Measurements from ENCODE around the gene TBC1D22A. TPM values are rescaled to one million over a fixed set of nuclear protein-coding genes. Genes with fewer than 3 reads are reported as not detected.
"Not testable (repeated sequence)": the region's sequence is repeated elsewhere in the genome, so short reads cannot be mapped to it uniquely, and the experiment has no call there.

Gene TBC1D22A
- polyA plus RNA-seq, 1 donor from 2014 or later, result 9.3 TPM

DNA sequence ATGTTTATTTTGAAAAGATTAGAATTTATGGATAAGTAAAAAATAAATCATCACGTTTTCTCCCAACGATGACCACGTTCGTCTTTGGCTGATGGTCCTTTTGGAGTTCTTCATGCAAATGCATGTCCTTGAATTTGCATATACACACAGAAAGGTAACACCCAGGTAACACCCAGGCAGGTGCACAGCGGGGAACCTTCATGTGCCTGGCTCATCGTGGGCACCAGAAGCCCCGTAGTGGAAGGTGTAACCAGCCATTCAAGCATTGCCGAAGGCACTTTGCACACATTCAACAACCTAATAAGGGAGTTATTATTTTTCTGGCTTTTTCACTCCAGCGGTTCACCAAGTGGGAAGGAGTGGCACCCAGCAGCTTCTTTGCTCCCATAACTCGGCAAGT is 404.6 kb downstream of the TBC1D22A start:
- H3K9ac ChIP-seq (ENCODE audit: low read length), result no peak overlapping the region
- no peaks in the 10 kb centered on the region for H3K79me2 ChIP-seq (replicated peaks; ENCODE audit: insufficient read depth, low read length)
- no peak overlapping the region for H3K4me2 ChIP-seq (ENCODE audit: low read length)
- H3K9me3 ChIP-seq (ENCODE audit: low read length), result no peaks in the 10 kb centered on the region
- H3K9me2 ChIP-seq (ENCODE audit: insufficient read depth, low read length), result no peaks in the 10 kb centered on the region
- no peaks in the 10 kb centered on the region for H4K20me1 ChIP-seq (ENCODE audit: insufficient read depth)
- no peaks in the 10 kb centered on the region for H3F3A ChIP-seq (ENCODE audit: insufficient read depth, low read length, poor library complexity, severe bottlenecking)
- no peak overlapping the region for H2AFZ ChIP-seq (ENCODE audit: low read depth, low read length)
- TF ChIP-seq SMC3 (conservative IDR thresholded peaks at IDR 0.05; ENCODE audit: poor library complexity), result no peak
- TF ChIP-seq EP300 (conservative IDR thresholded peaks at IDR 0.05; ENCODE audit: poor library complexity, severe bottlenecking), result no peak
- no peak for TF ChIP-seq POLR2AphosphoS5 (IDR thresholded peaks at IDR 0.05)
- no peak for TF ChIP-seq TAF1 (IDR thresholded peaks at IDR 0.05; ENCODE audit: low read depth)
- TF ChIP-seq, protein P1, sequence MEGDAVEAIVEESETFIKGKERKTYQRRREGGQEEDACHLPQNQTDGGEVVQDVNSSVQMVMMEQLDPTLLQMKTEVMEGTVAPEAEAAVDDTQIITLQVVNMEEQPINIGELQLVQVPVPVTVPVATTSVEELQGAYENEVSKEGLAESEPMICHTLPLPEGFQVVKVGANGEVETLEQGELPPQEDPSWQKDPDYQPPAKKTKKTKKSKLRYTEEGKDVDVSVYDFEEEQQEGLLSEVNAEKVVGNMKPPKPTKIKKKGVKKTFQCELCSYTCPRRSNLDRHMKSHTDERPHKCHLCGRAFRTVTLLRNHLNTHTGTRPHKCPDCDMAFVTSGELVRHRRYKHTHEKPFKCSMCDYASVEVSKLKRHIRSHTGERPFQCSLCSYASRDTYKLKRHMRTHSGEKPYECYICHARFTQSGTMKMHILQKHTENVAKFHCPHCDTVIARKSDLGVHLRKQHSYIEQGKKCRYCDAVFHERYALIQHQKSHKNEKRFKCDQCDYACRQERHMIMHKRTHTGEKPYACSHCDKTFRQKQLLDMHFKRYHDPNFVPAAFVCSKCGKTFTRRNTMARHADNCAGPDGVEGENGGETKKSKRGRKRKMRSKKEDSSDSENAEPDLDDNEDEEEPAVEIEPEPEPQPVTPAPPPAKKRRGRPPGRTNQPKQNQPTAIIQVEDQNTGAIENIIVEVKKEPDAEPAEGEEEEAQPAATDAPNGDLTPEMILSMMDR (IDR thresholded peaks at IDR 0.05; ENCODE audit: poor library complexity, severe bottlenecking), result no peak
- no peak for TF ChIP-seq MXI1 (conservative IDR thresholded peaks at IDR 0.05; ENCODE audit: poor library complexity, severe bottlenecking)
- no peaks in the 10 kb centered on the region for H3K27me3 ChIP-seq (ENCODE audit: insufficient read depth, low read depth, low read length)
- H3K36me3 ChIP-seq (ENCODE audit: insufficient read depth, low read length), result no peaks in the 10 kb centered on the region
- no peak overlapping the region for H3K4me3 ChIP-seq (ENCODE audit: low read length)
- no peak overlapping the region for H3K27ac ChIP-seq (ENCODE audit: low read length)

DNA sequence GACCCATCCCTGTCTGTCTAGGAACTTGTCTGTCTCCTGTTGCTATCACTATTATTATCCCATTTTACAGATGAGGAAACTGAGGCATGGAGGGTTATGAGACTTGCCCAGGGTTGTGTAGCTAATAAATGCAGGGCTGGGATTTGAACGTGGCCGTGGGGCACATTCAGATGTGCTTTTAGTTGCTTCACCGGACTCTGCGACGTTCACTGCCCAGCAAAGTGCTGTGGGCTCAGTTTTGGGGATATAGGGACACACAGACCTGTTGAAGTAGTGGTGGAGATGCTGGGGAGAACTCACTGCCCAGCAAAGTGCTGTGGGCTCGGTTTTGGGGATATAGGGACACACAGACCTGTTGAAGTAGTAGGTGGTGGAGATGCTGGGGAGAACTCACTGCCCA is 405.5 kb downstream of the TBC1D22A start:
- not testable (repeated sequence) for H2AFZ ChIP-seq (ENCODE audit: low read depth, low read length); H3K27ac ChIP-seq (ENCODE audit: low read length); H3K9ac ChIP-seq (ENCODE audit: low read length); H3K36me3 ChIP-seq (ENCODE audit: insufficient read depth, low read length); H4K20me1 ChIP-seq (ENCODE audit: insufficient read depth); H3K79me2 ChIP-seq (replicated peaks; ENCODE audit: insufficient read depth, low read length); H3F3A ChIP-seq (ENCODE audit: insufficient read depth, low read length, poor library complexity, severe bottlenecking); H3K9me3 ChIP-seq (ENCODE audit: low read length); H3K4me3 ChIP-seq (ENCODE audit: low read length); H3K4me2 ChIP-seq (ENCODE audit: low read length); H3K27me3 ChIP-seq (ENCODE audit: insufficient read depth, low read depth, low read length); H3K9me2 ChIP-seq (ENCODE audit: insufficient read depth, low read length)

DNA sequence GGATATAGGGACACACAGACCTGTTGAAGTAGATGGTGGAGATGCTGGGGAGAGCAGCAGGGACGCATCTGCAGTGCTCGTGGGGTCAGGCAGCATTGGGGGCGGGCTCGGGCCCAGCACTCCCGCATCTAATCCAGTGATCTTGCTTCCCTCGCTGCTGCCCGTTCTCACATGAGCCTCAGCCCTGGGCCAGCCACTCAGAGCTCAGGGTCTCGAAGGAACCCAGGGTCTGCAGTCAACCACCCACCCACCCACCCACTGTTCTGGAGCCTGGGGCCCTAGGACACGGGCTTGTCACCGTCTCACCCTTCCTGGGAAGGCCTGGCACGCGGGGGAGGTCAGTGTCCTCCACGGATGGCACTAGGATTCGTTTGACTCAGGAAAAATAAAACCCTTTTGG is 406.0 kb downstream of the TBC1D22A start:
- H4K20me1 ChIP-seq (ENCODE audit: insufficient read depth), result no peaks in the 10 kb centered on the region
- H3F3A ChIP-seq (ENCODE audit: insufficient read depth, low read length, poor library complexity, severe bottlenecking), result no peaks in the 10 kb centered on the region
- no peaks in the 10 kb centered on the region for H3K79me2 ChIP-seq (replicated peaks; ENCODE audit: insufficient read depth, low read length)
- H3K9me2 ChIP-seq (ENCODE audit: insufficient read depth, low read length), result no peaks in the 10 kb centered on the region
- no peak for TF ChIP-seq TAF1 (IDR thresholded peaks at IDR 0.05; ENCODE audit: low read depth)
- no peak for TF ChIP-seq POLR2AphosphoS5 (IDR thresholded peaks at IDR 0.05)
- no peak for TF ChIP-seq MXI1 (conservative IDR thresholded peaks at IDR 0.05; ENCODE audit: poor library complexity, severe bottlenecking)
- TF ChIP-seq, protein P2, sequence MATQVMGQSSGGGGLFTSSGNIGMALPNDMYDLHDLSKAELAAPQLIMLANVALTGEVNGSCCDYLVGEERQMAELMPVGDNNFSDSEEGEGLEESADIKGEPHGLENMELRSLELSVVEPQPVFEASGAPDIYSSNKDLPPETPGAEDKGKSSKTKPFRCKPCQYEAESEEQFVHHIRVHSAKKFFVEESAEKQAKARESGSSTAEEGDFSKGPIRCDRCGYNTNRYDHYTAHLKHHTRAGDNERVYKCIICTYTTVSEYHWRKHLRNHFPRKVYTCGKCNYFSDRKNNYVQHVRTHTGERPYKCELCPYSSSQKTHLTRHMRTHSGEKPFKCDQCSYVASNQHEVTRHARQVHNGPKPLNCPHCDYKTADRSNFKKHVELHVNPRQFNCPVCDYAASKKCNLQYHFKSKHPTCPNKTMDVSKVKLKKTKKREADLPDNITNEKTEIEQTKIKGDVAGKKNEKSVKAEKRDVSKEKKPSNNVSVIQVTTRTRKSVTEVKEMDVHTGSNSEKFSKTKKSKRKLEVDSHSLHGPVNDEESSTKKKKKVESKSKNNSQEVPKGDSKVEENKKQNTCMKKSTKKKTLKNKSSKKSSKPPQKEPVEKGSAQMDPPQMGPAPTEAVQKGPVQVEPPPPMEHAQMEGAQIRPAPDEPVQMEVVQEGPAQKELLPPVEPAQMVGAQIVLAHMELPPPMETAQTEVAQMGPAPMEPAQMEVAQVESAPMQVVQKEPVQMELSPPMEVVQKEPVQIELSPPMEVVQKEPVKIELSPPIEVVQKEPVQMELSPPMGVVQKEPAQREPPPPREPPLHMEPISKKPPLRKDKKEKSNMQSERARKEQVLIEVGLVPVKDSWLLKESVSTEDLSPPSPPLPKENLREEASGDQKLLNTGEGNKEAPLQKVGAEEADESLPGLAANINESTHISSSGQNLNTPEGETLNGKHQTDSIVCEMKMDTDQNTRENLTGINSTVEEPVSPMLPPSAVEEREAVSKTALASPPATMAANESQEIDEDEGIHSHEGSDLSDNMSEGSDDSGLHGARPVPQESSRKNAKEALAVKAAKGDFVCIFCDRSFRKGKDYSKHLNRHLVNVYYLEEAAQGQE (IDR thresholded peaks at IDR 0.05; ENCODE audit: borderline replicate concordance), result no peak
- TF ChIP-seq SMC3 (conservative IDR thresholded peaks at IDR 0.05; ENCODE audit: poor library complexity), result no peak
- no peak for TF ChIP-seq EP300 (conservative IDR thresholded peaks at IDR 0.05; ENCODE audit: poor library complexity, severe bottlenecking)
- TF ChIP-seq EZH2 (IDR thresholded peaks at IDR 0.05; ENCODE audit: borderline replicate concordance, insufficient read depth, low read length, poor library complexity, severe bottlenecking), result no peak
- no peak for TF ChIP-seq RAD21 (conservative IDR thresholded peaks at IDR 0.05)
- TF ChIP-seq, protein P1 (IDR thresholded peaks at IDR 0.05; ENCODE audit: poor library complexity, severe bottlenecking), result no peak
- H3K27me3 ChIP-seq (ENCODE audit: insufficient read depth, low read depth, low read length), result no peaks in the 10 kb centered on the region
- H3K9ac ChIP-seq (ENCODE audit: low read length), result no peak overlapping the region
- no peak overlapping the region for H3K4me3 ChIP-seq (ENCODE audit: low read length)
- H2AFZ ChIP-seq (ENCODE audit: low read depth, low read length), result no peak overlapping the region
- H3K27ac ChIP-seq (ENCODE audit: low read length), result no peak overlapping the region
- H3K4me2 ChIP-seq (ENCODE audit: low read length), result no peak overlapping the region
- H3K36me3 ChIP-seq (ENCODE audit: insufficient read depth, low read length), result no peaks in the 10 kb centered on the region
- no peaks in the 10 kb centered on the region for H3K9me3 ChIP-seq (ENCODE audit: low read length)
